ENCODE measurements around the gene SLC13A4. TPM values are rescaled to one million over a fixed set of nuclear protein-coding genes. Genes with fewer than 3 reads are reported as not detected.
"Not testable (repeated sequence)": the region's sequence is repeated elsewhere in the genome, so short reads cannot be mapped to it uniquely, and the experiment has no call there.

Gene SLC13A4
- total RNA-seq, 1 donor from 2014 or later = 0.03 TPM

DNA sequence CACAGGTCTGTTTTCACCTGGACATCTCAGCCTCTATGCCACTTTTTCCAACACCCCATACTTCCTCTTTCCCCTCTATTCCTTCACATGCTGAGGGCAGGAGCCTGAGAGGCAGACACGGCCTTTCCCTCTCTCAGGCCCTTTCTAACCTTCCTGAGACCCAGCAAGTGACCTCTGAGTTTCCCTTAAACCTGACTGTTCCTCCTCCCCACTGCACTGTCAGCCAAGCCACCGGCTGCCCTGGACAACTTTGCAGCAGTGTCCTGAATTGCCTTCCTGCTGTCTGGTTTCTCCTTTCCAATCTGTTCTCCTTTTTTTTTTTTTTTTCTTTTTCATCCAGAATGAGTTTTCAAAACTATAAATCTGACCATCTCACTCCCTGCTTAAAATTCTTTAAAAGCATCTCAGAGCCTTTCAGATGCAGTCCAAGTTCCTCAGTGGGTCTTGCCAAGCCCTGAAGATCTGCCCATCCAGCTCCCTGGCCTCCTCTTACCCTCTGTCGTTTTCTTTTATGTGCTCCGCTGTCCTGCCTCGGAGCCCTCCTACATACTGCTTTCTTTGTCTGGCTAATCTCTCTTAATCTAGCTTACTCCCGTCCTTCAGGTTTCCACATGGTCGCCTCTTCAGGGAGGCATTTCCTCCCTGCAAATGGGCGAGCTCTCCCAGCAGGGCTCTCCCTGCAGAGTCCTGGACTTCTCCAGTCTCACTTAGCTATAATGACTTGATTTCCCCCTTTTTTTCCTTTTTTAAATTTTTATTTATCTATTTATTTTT is 30.5 kb downstream of the SLC13A4 start:
- no peak for DNase-seq (ENCODE audit: low read depth)

DNA sequence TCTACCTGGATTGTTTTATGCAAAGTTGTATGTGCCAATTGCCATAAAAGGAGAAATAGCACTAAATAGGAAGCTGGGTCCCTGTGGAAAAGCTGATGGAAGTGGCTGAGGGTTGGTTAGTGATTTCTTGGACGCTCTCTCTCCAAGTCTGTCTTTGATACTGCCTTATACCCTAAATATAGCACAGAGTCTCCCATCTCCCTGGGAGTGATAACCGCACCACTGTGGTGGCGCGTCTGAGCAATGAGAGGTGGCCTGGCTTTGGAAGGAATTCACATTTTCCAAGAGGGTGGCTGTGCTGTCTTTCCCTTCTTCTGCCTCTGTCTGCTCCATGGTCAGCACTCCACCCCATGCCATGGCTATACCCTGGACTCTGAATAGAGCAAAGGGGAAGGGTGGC is 34.4 kb downstream of the SLC13A4 start:
- peak; percentile 53 for DNase-seq (ENCODE audit: low read depth)

DNA sequence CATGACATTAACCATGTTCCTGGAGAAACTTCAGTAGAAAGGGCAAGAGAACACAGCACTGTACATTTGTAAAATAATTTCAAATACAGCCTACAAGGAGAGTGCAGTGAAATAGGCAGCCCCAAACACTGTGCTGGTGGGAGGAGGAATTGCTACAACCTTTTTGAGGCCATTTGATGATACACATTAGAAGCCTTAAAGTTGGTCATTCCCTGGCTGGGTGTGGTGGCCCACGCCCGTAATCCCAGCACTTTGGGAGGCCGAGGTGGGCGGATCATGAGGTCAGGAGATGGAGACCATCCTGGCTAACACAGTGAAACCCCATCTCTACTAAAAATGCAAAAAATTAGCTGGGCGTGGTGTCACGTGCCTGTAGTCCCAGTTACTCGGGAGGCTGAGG is 35.4 kb downstream of the SLC13A4 start:
- not testable (repeated sequence) for DNase-seq (ENCODE audit: low read depth)

DNA sequence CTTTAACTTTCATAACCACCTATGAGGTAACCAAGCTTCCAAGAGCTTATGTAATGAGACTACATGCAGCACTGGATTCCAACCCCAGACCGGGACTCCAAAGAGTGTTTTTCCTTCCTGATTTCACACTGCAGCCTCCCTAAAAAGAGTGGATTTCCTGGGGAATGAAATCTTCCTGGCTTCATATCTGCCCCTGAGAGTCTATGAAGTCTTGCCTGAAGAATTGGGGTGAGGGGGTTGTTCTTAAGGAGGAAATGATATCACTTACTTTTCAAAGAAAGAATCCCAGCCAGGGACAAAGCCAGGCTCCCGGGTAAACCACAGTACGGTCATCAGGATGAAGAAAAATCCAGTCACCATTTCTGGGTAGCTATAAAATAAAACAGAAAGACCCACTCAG is 35.9 kb downstream of the SLC13A4 start:
- peak; percentile 57 for DNase-seq (ENCODE audit: low read depth)

DNA sequence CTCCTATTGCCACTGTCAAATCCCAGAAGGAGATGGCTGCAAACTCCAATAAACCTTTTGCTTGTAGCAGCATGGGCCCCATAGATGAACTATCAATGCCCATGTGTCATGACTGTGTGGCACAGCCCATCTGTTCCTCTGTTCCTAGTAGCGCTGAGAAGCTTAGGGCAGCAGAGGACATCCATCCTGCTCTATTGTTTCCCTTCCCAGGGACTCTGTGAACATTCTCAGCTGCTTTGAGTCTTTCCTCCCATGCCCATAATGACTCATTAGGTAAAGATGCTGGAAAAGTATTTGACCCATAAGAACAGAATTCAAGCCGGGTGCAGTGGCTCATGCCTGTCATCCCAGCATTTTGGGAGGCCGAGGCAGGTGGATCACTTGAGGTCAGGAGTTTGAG is 37.4 kb downstream of the SLC13A4 start:
- peak; percentile 99 for DNase-seq (ENCODE audit: low read depth)

DNA sequence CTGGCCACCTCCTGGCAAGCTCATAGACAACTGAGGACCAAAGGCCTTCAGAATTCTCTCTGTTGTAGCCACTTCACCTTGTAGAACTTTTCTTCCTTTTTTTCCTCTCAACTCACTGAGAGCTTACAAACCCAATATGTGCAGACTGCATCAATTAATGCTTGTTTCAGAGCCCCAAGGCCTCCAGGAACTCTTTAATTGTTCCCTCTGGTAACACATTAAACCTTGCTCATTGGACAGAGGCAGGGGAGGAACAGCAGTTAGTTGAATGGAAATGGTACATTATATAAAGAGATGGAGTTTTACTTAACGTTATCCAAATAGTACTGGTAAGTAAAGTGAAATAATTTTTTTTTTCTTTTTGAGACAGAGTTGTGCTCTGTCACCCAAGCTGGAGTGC is 40.5 kb downstream of the SLC13A4 start:
- no peak for DNase-seq (ENCODE audit: low read depth)

DNA sequence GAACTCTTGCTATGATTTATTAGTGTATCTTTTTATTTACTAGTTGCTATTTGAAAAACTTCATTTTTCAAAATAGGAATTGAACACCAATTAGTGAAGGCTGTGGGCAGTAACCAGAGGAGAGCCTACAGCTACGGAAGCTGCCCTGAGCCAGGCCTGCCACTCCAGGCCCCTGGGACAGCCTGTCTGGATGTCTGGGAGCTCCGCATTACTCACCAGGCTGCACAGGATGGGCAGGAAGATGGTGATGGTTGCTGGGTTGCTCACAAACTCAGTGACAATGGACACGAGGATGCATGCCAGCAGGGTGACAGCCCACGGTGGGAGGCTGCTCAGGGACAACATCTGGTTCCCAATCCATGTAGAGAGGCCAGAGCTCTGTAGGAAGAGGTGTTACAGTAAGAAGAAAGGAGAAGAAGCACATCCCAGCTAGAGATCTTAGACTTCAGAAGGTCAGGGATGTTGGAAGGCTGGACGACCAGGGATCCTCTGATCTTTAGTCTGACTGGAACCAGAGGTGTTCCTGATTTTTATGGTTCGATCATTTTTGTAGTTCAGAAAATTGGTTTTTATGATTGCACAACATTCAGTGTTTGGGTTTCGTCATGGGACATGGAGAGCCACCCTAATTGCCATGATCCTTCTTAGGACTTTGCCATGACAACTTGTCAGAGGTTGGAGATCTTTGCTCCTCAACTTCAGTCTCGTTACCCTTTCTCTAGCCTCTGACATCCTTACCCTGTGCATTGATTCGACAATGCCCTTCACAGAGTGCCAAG is 42.5 kb downstream of the SLC13A4 start:
- no peak for DNase-seq (ENCODE audit: low read depth)

DNA sequence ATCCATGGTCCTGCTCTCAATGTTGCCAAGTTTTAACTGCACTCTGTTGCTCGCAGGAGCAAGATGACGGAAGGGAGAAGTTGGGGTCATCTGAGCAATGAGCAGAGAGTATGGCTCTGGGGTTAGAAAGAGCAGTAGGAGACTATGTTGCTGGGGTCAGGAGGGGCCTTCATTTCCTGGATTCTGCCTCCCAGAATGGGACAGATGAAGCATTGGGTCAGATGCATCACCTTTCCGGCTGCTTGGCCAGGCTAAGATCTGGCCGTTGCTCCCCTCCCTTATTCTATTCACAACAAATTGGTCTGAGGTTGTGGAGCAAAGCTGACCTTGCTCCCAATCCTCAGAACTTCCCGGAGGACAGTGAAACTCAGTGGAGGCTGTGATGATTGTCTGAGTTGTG is 43.3 kb downstream of the SLC13A4 start:
- DNase-seq (ENCODE audit: low read depth) = no peak

DNA sequence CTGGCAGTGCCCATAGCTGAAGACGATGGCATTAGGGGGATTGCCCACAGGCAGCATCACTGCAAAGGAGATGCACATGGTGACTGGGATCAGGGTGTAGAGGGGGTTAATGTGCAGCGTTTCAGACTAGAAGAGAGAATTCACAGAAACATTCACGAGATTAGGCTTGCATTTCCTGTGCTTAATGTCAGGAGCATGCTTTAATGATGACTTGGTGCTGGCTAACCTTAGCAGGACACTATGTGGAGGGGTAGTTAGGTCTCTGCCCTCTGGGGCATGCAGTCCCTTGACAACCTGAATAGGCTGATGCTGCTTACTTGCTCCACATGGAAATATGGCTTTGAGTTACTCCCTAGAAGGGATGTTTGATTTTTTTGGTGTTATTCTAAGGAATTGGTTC is 43.9 kb downstream of the SLC13A4 start:
- no peak for DNase-seq (ENCODE audit: low read depth)

DNA sequence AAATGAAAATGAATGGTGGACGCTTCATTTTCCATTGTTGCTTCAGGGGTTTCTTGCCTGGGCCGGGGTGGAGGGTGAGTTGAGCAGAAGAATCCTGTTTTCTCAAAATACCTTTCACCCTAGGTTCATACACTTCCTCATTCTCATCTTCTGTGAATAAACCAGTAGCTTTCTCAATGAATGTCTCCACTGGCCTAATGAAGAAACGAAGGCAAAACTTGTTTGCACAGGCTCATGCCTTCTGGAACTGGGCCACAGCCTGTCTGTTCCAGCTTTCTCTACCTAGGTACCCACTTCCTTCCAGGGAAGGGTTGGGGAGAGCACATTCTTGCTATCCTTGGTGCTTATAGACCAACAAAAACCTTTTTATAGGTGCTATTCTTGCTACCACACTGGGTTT is 44.4 kb downstream of the SLC13A4 start:
- no peak for DNase-seq (ENCODE audit: low read depth)

DNA sequence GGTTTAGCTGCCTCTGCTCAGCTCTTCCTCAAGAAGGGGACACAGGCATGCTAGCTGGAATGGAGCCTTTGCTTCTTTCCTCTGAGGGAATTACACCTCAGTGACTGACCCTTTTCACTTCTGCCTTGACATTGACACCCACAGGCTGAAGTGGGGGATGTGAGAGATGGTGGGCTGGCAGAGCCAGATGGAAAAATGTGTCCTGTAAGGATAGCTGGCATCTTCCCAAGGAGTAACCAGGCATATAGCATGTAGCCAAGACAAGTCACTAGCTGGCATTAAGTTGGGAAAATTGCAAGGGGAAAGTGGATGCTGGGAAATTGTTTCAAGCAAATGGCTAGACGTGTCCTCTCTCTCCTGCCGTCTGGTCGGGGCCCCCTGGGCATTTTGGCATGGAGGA is 45.8 kb downstream of the SLC13A4 start:
- no peak for DNase-seq (ENCODE audit: low read depth)

DNA sequence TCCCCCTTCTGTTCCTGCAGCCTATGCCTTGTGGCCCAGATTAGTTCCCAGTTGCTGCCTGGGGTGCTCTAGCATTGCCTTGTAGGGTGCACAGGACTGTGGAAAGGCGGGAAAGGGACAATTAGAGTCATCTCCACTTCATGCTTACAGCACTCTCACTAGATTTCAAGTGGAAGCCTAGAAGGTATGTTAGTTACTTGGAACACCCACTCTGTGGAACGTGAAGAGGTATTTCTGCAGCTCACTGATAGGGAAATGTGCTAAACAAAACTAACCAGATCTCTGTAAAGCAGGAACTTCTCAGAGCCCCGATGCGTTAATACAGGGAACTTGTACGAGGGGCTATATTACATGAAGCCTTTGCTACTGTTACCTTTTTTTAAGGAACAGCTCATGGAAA is 46.2 kb downstream of the SLC13A4 start:
- no peak for DNase-seq (ENCODE audit: low read depth)

DNA sequence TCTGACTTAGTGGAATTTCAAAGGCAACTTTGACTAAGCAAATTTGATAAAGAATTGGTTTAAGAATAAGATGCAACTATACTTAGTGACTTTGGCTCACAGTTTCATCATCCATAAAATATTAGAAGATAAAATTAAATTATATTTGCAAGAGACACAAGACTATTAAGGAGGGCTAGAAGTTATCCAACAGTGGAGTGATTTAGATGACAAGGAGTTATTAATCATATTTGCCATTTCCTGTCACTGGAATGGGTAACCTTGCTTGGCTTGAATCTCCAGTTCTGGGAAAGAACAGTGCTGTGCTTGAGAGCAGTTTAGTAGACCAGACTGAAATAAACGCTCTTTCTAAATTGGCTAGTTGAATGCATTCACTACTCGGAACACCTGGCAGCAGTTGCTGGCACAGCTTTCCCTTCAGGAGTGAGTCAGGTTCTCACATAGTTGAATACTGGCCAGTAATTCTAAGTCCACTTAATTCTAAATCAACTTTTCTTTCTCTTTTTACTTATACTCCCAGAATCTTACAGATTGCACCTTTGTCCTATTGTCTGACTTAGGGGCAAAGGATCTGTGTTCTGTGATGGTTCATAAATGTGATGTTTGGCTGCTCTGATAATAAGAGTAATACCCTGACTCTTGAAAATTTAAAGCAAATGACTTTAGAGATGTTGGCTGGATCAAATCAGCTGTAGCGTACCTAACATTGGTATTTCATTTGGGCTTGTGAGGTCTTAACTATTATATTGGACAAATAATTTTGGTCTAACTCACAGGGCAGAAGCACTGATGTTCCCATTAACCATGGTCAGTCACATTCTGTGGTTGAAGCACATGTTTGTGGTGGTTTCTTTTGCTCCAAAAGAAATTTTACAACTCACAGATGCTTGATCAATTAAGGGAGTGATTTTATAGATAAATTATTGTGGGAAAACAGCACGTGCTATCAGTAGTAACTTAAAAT is 49.1 kb downstream of the SLC13A4 start:
- peak; percentile 92 for DNase-seq (ENCODE audit: low read depth)

DNA sequence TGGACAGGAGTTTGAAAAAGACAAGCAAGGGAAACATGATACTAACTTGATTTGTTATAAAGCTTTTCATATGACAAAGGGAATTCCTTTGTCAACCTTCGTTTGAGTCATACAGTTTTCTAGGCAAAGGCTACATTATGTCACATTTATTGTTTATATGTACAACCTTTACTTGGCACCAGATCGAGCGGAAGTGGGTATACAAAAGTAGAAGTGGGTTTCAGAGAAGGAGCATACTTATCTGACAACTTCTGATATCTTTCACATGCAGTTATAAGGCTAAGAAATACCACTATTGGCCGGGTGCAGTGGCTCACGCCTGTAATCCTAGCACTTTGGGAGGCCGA is 54.7 kb downstream of the SLC13A4 start:
- DNase-seq (ENCODE audit: low read depth) = peak; percentile 63

DNA sequence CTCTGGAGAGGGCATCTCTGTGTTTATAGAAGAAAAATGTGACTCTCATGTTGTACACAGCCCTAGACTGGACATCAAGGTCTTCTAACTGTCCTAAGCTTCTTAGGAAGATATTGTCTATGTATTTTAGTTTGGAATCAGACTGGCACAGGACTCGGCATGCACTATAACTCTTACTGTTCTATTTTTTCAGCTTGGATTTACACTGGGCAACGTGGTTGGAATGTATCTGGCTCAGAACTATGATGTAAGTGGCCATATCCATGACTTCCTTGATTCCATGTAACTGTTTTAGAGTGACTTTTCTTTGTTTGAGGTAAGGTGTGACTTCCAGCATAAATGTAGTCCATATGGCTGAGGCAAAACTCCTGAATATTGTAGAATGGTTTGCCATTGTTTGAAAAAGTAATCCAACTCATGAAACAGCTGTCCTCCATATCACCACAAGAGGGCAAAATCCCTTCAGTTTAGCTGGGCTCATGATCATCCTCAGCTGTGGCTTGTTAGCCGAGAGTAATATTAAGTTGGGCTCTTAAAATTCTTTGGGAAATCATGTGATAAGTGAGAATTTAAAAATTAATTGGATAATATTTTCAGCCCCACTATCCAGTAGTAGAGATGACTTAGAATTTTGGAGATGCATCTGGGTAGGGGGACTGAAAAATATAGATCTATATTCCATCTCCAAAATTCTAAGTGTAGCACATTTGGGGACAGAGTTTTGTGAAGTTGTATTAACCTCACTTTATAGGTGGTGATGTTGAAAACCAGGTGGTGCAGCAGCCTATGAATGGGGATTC is 55.2 kb downstream of the SLC13A4 start:
- peak; percentile 91 for DNase-seq (ENCODE audit: low read depth)

DNA sequence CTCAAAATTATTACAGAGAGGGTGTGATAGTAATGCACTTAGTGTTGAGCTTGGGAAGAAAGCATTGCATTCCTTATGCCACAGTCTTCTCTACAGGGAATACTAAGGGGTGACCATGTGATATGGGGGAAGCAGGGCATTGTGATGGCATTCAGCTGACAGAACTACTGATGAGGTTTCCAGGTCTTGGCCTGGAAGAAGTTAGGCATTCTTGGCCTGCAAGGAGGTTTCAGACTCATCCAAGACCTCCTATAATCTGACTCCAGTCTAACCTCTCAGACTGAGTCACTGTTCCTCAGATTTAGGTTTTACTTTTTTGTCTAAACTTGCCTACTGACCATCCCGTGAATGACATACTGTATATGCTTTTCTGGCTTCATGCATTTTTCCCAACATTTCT is 57.8 kb downstream of the SLC13A4 start:
- DNase-seq (ENCODE audit: low read depth) = peak; percentile 67

DNA sequence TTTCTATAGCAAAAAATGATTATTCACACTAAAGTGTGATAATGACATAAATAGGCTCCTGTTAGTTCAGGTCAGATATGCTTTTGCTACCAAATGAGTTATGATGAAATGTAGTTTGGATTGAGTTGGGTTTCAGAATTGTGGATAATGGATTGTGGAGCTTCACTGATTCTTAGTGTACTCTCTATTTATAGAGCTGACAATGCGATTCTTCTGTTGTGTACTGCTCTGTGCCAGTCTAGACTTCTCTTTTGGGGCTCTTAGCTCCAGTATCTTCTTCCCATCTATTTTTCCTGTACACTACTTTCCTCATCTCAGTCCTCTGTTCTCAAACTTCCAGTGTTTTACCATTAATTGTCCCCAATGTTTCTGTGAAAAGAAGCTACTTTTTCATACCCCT is 58.2 kb downstream of the SLC13A4 start:
- DNase-seq (ENCODE audit: low read depth) = no peak

DNA sequence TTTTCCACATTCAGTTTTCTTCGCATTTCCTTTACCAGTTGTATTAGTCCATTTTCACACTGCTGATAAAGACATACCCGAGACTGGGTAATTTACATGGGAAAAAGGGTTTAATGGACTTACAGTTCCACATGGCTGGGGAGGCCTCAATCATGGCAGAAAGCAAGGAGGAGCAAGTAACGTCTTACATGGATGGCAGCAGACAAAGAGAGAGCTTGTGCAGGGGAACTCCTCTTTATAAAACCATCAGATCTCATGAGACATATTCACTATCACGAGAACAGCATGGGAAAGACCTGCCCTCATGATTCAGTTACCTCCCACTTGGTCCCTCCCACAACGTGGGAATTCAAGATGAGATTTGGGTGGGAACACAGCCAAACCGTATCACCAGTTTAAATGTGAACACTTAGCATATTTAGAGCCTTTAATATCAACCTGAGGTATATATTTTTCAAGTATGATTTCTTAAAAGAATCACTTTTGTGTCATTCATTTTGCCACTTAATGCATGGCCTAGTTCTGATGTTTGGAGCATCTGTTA is 59.1 kb downstream of the SLC13A4 start:
- DNase-seq (ENCODE audit: low read depth) = not testable (repeated sequence)

DNA sequence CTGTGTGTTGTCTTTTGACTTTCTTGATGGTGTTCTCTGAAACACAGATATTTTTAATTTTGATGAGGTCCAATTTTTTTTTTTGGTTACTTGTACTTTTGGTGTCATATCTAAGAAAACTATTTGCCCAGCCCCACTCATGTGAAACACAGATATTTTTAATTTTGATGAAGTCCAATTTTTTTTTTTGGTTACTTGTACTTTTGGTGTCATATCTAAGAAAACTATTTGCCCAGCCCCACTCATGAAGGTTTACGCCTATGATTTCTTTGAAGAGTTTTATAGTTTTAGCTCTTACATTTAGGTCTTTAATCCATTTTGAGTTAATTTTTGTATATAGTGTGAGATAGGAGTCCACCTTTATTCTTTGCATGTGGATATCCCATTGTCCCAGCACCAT is 60.4 kb downstream of the SLC13A4 start:
- DNase-seq (ENCODE audit: low read depth) = not testable (repeated sequence)

DNA sequence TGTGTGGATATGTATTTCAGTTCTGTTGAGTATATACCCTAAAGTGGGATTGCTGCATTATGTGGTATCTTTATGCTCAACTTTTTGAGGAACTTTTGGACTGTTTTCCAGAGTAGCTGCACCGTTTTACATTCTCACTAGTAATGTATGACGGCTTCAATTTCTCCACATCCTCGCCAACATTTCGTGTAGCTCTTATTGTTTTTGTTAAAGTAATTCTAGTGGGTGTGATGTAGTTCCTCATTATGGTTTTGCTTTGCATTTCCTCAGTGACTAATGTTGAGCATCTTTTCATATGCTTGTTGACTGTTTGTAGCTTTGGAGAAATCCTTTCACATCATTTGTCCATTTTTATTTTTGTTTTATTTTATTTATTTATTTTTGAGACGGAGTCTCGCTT is 61.1 kb downstream of the SLC13A4 start:
- DNase-seq (ENCODE audit: low read depth) = no peak

DNA sequence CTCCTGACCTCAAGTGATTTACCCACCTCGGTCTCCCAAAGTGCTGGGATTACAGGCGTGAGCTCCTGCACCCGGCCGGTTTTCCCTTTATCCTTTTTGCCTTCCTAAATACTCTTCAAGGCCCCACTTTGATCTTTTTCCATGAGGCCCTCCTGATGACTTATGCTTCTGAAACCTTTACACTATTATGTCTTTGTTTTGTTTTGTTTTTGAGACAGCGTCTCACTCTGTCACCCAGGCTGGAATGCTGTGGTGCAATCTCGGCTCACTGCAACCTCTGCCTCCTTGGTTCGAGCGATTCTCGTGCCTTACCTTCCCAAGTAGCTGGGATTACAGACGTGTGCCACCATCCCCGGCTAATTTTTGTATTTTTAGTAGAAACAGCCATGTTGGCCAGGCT is 61.8 kb downstream of the SLC13A4 start:
- DNase-seq (ENCODE audit: low read depth) = no peak
